ENCODE measurements around the gene NTRK3.
"Not testable (repeated sequence)": the region's sequence is repeated elsewhere in the genome, so short reads cannot be mapped to it uniquely, and the experiment has no call there.

Gene NTRK3

GRCh38 chr15:88075102-88075501, 181.4 kb downstream of the NTRK3 start:
- no peak for DNase-seq (ENCODE audit: low read depth in 2 of 2)

- no peak for DNase-seq (ENCODE audit: low read depth in 2 of 2)
These were observed 182.2 kb downstream of the NTRK3 start for GRCh38 chr15:88074386-88074785.

GRCh38 chr15:88073391-88073691, 183.2 kb downstream of the NTRK3 start:
- DNase-seq (ENCODE audit: low read depth in 2 of 2): no peak

DNA sequence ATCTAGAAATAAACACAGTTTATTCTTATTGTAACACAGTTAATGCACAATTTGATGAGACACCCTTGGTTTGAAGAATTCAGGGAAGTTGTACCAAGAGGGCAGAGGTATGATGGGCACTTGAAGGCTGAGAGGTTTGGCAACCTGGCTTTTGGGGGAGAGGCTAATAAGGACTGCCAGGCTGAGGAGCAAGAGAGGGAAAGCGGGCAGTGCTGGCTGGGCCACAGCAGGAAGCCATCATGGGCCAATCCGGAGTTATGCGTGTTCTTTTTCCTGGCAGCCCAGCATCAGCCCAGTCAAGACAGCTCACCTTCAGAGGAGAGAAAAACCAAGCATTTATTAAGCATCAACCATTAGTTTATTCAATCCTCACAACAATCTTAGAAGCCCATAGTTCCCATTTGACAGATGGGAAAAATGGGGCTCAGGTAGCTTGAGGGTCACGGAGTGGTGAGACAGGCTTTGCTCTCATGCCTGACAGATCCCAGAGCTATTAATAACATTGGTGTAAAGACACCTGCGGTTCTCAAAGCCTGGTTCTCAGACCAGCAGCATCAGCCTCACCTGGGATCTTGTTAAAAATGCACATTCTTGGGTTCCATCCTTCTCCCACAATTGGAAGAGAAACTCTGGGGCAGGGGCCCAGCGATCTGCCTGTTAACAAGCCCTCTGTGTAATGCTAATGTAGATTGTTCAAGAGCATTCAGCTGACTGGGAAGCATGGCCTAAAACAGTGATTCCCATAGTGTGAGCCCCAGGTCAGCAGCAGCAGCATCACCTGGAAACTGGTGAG, 183.7 kb downstream of the NTRK3 start:
- DNase-seq (ENCODE audit: low read depth in 2 of 2): no peak

- DNase-seq (ENCODE audit: low read depth in 2 of 2): not testable (repeated sequence)
These were observed 184.4 kb downstream of the NTRK3 start for GRCh38 chr15:88072133-88072532.

DNA sequence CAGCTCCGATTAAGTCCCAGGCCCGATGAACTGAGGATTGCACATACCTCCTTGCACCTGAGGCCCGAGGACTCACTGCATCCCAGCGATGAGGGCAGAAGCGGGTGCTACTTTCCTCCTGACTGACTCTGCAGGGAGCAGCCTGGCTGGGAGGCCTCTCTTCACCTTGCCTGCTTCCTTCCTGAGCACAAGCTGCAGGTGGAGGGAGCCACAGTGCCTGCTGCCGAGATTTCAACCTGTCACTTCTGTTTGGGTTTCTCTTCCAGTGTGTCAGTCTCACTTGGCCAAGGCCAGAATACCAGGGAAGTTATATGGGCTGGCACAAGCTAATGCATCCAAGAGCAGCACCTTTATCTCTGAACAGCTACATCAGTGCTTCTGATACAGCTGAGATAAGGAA, 185.4 kb downstream of the NTRK3 start:
- DNase-seq (ENCODE audit: low read depth in 2 of 2): no peak

GRCh38 chr15:88069561-88069960, 187.0 kb downstream of the NTRK3 start:
- DNase-seq (ENCODE audit: low read depth in 2 of 2): no peak

DNA sequence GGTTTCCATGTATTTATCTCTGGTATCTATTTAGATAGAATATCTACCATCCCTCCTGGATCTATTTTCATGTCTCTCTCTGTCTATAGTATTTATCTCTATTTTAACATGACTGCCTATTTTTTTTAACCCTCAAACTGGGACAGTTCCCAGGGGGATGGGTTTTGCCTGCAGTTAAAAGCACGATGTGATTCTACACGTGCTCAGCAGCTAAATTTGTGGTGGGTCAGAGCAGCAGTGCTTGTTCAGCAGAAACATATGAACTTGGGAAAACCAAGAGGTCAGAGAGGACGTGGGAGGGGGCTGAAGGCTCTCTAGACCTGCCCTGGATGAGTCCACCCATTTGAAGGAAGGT, 189.2 kb downstream of the NTRK3 start:
- DNase-seq (ENCODE audit: low read depth in 2 of 2): no peak

DNA sequence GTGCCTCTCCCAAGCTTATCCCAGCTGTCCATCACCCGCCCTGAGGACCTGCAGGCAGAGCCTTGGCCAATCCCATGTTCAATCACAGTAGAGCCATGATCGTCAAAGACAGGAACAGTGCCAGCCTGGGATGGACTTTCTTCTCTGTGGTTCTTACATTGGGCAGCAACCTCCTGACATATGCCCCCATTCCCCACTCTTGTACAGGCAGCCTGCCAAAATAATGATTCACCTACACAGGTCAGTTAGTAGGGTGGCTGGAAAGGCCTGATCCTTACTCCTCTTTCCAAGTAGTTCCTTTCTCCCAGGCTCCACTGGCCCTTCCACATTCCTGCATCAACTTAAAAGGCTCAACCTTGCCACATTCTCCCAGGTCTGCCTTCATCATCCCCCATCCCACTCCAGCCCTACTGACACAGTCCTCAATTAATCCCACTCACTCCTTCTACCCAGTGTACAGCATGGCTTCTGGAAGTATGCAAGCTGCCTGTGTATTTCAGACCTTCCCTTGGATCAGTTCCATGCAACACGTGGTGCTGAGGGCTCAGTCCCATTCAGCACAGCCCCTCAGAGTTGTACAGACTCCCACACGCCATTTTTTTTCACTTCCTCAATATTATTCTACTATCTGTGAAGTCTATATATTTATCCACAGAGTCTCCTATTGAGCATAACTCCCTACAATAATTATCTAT, 189.8 kb downstream of the NTRK3 start:
- no peak for DNase-seq (ENCODE audit: low read depth in 2 of 2)

GRCh38 chr15:88061452-88061851, 195.1 kb downstream of the NTRK3 start:
- no peak for DNase-seq (ENCODE audit: low read depth in 2 of 2)

DNA sequence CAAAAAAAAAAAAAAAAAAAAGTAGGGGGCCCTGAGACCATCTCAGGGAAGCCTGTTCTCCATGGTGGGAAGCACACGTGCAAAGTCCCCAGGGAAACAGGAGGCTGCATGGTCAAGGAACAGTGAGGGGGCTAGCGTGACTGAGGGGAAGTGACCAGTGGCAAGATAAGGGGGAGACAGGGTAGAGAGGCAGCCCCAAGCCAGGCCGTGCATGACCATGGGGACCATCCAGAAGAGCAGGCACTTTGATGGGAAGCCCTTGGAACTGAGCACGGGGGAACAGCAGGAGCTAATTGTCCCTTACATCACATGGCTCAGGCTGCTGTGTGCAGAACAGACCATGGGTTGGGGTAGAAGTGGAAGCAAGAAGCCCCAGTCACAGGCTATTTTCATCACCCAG, 196.2 kb downstream of the NTRK3 start:
- DNase-seq (ENCODE audit: low read depth in 2 of 2): no peak

GRCh38 chr15:88057836-88058235, 198.7 kb downstream of the NTRK3 start:
- DNase-seq (ENCODE audit: low read depth in 2 of 2): no peak

DNA sequence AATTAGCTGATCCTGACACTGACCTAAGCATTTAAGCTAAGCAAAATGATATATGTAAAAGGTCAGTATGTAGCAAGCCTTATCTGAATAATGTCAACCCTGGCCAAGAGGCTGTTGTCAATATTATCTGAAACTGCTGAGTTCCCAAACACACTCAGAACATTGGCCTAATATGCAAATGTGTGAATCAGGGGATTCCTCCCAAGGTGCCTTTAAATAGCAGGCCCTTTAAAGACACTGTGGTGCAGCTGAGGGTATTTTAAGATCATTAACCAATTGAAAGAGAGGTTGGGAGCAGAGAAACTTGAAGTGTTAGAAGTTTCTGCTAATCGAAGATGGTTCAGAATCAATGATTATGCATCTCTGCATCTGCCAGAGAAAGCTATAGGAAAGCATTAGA, 207.0 kb downstream of the NTRK3 start:
- DNase-seq (ENCODE audit: low read depth in 2 of 2): no peak

DNA sequence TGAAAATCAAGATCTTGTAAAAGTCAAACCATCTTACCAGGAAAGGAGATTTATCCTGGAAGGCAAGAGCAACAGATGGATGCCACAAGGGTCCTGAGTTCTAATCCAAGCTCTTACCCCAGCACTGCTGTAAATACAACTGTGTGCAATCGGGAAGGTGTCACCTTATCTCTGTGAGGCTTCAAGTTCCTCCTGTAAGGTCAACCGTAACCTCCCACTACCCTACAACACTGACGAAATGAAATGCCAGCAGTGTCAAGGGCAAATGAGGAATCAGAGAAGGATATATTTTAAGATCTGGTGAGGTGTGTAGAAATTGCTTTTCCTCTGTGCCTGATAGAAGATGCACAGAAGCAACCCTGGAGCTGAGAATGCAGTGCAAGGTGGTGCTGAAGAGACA, 207.8 kb downstream of the NTRK3 start:
- no peak for DNase-seq (ENCODE audit: low read depth in 2 of 2)

GRCh38 chr15:88048237-88048636, 208.3 kb downstream of the NTRK3 start:
- DNase-seq (ENCODE audit: low read depth in 2 of 2): no peak

DNA sequence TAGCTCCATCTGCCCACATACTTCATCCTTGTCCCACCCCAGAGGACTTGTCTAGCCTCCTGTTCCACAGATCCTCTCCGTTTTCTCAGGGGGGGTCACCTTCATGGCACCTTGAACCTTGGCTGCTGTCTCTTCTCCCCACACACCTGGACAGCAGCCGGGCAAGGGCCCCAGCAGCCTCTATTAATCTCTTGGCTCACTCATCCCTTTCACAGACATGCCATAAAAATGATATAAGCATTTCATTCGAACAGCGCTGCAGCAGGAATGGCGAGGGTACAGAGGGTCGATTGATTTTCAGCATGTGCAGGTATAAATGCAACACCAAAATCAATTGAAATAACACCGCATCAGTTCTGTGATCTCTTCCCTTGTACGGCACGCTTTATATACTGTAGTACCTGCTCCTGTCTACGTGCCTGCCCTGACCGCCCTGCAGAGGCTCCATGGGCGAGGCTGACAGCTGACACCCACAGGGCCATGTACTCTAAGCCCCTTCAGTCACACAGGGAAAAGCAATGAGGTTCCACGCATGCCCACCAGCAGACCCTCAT, 209.9 kb downstream of the NTRK3 start:
- no peak for DNase-seq (ENCODE audit: low read depth in 2 of 2)

- DNase-seq (ENCODE audit: low read depth in 2 of 2): no peak
These were observed 213.1 kb downstream of the NTRK3 start for GRCh38 chr15:88043396-88043795.

- no peak for DNase-seq (ENCODE audit: low read depth in 2 of 2)
These were observed 214.5 kb downstream of the NTRK3 start for GRCh38 chr15:88042047-88042446.

- no peak for DNase-seq (ENCODE audit: low read depth in 2 of 2)
These were observed 216.0 kb downstream of the NTRK3 start for GRCh38 chr15:88040516-88040915.

DNA sequence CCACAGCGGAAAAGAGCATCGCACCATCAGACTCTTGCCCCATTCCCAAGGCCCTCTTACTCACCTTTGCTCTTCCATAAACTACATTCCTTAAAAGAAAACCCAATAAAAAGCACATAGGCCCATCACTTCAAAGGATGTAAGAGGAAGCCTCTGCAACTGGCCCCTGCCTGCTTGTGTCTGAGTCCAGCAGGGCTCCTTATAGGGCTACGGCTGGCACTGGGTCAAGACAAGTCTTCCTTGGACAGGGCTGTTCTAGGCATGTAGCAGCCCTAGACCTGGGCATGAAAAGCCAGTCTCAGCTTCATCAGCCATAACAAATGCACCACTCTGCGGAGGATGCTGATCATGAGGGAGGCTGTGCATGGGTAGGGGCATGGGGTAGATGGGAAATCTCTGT, 218.3 kb downstream of the NTRK3 start:
- DNase-seq (ENCODE audit: low read depth in 2 of 2): no peak

GRCh38 chr15:88036154-88036839, 220.2 kb downstream of the NTRK3 start:
- no peak for DNase-seq (ENCODE audit: low read depth in 2 of 2)

GRCh38 chr15:88035381-88035780, 221.2 kb downstream of the NTRK3 start:
- no peak for DNase-seq (ENCODE audit: low read depth in 2 of 2)

GRCh38 chr15:88033421-88033820, 223.1 kb downstream of the NTRK3 start:
- DNase-seq (ENCODE audit: low read depth in 2 of 2): not testable (repeated sequence)
